OCI-LY3 (cell line): ENCODE results near the gene ANP32B.

ENCODE experiments used
- EZH2phosphoT487 ChIP-seq: fragments of 200-600 bp; shearing (Covaris generic); IDR thresholded peaks from 2 replicates; pipeline ENCODE4 v1.6.1; 2018; ENCODE audit warnings: antibody characterized with exemption, mixed run types, low read depth
- TF ChIP-seq, protein P1 (sequence below): fragments of 200-600, 300-600 bp; sonication (generic); IDR thresholded peaks from 2 replicates; pipeline ENCODE4 v1.5.1; 2014; ENCODE audit warnings: antibody characterized with exemption, low read length, low read depth

- TF ChIP-seq, protein P1, sequence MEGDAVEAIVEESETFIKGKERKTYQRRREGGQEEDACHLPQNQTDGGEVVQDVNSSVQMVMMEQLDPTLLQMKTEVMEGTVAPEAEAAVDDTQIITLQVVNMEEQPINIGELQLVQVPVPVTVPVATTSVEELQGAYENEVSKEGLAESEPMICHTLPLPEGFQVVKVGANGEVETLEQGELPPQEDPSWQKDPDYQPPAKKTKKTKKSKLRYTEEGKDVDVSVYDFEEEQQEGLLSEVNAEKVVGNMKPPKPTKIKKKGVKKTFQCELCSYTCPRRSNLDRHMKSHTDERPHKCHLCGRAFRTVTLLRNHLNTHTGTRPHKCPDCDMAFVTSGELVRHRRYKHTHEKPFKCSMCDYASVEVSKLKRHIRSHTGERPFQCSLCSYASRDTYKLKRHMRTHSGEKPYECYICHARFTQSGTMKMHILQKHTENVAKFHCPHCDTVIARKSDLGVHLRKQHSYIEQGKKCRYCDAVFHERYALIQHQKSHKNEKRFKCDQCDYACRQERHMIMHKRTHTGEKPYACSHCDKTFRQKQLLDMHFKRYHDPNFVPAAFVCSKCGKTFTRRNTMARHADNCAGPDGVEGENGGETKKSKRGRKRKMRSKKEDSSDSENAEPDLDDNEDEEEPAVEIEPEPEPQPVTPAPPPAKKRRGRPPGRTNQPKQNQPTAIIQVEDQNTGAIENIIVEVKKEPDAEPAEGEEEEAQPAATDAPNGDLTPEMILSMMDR = no peak
- no peak for TF ChIP-seq EZH2phosphoT487
Observed at GRCh38 chr9:97959585-97959984, 23.6 kb upstream of the ANP32B start.
